Nucleus accumbens (tissue), 56 donors: ENCODE data around the gene MAS1L.

ENCODE experiments used
- DNase-seq, 56 donors: peaks; one replicate each; lab custom pipeline; 2025; lab: John Stamatoyannopoulos, UW

MAS1L gene

GRCh38 chr6:29487660-29488059 is at the start of gene MAS1L:
Gene MAS1L, minus strand, starts transcription at chr6:29487956. Its CDS starts 54 bp downstream, at chr6:29487902.
- DNase-seq, result no peak

DNA sequence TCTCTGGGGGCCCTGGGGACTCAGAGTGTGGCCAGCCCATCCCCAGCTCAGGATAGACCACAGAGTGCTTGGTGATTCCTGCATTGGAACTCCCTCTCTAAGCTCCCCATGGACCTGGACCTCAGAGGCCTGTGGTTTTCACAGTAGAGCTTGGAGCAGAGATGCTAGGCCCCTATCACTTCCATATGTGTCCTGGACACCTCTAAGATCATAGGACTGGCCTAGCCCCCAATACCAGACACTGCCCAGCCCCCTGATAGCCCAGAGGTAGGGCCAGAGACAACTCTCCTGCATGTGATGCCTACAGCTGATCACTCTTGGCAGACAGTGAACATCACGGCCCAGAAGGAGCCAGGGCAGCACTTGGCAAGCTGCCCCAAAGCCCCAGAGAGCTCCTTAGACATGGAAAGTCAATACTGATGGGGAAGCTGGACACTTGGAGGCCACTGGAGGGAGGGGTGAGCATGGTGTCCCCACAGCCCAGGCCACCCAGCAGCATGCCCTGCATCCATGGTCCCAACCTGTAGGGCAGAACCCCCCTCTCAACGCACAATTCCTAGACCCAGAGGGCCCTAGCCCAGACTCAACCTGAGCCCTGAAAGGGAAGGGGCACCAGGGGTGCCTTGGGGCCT is 44.7 kb upstream of the MAS1L start:
- no peak for DNase-seq

GRCh38 chr6:29531668-29532067 is 43.9 kb upstream of the MAS1L start:
- DNase-seq, result no peak

DNA sequence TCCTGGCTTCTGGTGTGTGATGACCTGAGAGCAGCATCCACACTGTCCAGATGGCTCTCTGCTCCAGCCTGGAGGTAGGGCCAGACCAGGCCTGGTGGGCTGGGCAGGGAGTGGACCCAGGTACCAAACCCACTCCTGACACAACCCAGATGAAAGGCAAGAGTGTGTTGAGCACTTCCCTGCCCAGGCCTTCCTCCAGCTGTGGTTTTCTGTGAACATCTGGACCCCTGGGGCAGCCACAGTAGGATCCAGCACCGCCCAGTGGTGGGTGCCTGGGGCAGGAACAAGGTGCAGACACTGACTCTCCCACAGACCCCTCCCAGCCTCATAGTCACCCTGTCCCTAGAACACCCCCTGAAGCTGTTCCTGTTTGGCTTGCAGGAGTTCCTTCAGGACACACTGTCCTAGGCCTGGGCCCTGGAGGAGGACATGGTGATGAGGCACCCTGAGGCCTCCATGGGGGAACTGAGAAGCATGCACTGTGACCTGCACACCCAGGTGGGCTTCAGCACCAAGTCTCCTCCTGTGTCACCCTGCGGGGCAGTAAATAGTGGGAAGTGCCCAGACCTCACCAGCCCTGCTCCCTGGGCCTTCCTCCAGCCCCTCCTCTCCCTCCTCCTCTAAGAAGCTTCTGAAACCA is 43.0 kb upstream of the MAS1L start:
- no peak for DNase-seq

DNA sequence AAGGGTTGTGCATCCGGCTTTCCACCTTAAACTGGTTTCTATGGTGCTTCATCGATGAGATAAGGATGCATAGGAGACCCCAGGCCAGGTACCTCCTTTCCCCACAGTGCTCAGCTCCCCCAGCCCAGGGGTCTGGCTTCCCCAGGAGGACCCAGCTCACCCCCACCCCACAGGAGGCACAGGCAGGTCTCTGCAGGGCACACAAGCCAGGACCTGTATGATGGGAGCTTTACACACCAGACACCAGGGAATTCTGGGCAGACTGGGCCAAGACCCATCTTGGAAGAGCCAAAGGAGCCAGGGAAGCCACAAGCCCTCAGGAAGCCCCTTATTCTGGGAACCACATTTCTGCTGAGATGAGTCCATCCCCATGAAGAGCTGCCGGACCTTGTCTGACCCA is 42.2 kb upstream of the MAS1L start:
- no peak for DNase-seq

DNA sequence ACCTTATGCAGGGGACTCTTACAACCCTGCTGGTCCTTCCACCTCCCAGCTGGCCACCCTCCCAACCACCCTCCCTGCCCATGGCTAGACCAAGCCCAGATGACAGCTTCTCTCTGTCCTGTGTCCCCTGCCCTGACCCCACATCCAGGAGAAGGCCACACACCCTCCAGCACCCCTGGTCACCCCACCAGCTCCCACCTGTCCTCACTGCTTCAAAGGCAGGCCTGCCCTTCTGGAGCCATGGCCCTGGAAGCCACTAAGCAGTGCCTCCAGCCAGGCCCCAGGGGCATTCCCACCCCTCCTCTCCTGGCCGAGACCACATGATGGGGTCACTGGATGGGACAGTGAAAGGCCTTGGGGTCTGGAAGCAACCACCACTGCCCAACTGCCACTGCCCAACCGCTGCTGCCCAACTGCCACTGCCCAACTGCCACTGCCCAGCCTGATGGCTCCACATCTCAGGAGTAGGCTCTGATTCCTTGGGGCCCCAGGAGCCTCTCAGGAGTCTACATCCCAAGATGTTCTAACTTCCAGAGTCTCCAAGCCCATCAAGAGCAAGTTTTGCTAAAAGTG is 41.3 kb upstream of the MAS1L start:
- DNase-seq, result no peak

- no peak for DNase-seq
These were observed 40.7 kb upstream of the MAS1L start for GRCh38 chr6:29528300-29528931.

- DNase-seq, result no peak
These were observed 39.8 kb upstream of the MAS1L start for GRCh38 chr6:29527564-29527963.

GRCh38 chr6:29527126-29527525 is 39.4 kb upstream of the MAS1L start:
- DNase-seq, result no peak

GRCh38 chr6:29525311-29525639 is 37.5 kb upstream of the MAS1L start:
- no peak for DNase-seq

GRCh38 chr6:29524444-29525310 is 36.9 kb upstream of the MAS1L start:
- DNase-seq, result no peak

DNA sequence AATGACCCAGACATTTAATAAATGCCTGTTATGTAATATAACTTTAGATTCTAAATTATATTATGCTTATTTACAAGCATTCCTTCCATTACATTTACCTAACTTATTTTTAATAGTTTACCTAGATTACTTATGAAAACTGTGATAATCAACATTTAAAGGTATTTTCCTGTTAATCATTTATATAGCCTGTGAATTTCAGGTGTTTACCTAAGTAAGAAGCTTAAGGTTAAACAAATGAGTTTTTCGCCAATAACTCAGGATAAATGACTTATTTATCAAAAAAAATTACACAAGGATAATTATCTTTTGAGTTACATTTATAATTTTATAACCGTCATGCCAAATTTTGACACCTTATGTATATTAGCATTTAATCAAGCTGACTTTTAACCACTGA is 36.3 kb upstream of the MAS1L start:
- no peak for DNase-seq

- no peak for DNase-seq
These were observed 34.5 kb upstream of the MAS1L start for GRCh38 chr6:29522227-29522626.

GRCh38 chr6:29521006-29521680 is 33.4 kb upstream of the MAS1L start:
- no peak for DNase-seq

DNA sequence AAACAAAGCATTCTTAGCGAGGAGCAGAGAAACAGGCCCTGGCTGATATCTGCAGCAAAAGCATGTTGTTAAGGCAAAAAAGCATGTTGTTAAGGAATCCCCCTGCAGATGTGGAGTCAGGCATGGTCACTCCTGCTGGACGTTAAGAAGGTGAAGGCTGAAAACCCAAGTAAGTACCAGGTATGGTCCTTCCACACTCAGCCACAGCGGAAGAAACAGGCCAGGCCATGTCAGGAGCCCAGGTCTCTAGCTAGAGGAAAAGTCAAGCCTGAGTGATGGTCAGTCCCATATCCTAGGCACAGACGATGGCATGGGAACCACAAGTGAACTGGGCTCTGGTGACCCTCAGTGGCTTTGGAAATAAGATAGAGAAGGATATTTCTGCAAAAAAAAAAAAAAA is 32.5 kb upstream of the MAS1L start:
- no peak for DNase-seq

GRCh38 chr6:29519291-29520010 is 31.7 kb upstream of the MAS1L start:
- DNase-seq, result no peak

- DNase-seq, result no peak
These were observed 30.1 kb upstream of the MAS1L start for GRCh38 chr6:29517728-29518440.

DNA sequence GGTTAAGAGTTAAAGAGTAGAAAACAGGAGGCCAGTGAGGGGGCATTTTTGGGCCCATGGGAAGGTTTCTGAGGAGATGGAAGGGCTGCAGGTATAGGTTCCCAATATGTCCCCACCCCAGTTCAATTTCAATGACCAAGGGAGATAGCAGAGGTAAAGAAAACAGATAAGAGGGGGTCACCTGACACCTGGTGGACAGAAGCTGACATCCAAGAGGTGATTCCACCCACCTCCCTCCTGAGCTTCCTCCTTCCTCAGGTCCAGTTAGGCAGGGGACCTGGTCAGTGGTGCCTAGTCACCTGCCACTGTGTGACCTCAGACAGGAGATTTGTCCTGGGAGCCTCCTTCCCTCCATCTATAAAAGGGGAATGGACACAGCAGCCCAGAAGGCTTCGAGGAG is 29.5 kb upstream of the MAS1L start:
- DNase-seq, result no peak

DNA sequence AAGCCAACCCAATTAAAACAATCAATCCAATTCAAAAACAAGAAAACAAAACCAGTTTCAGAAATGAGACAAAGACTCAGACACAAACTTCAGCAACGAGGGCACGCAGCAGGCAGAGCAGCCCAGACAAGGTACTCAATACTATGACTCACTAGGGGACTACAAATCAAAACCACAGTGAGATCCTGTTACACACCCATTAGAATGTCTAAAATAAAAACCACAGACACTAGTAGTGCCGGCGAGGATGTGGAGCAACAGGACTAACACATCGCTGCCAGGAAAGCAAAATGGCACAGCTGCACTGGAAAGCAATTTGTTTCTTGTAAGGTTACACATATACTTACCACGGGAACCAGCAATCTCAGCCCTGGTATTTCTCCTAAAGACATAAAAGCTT is 28.4 kb upstream of the MAS1L start:
- DNase-seq, result no peak
